ENCODE measurements around the gene DHRS7B. TPM values are rescaled to one million over a fixed set of nuclear protein-coding genes. Genes with fewer than 3 reads are reported as not detected.
A peak's percentile ranks its signal among the peaks of the same experiment; 100 is the strongest.
"Not testable (repeated sequence)": the region's sequence is repeated elsewhere in the genome, so short reads cannot be mapped to it uniquely, and the experiment has no call there.

The DHRS7B gene
- total RNA-seq, 1 donor from 2014 or later: 23.6 TPM

DNA sequence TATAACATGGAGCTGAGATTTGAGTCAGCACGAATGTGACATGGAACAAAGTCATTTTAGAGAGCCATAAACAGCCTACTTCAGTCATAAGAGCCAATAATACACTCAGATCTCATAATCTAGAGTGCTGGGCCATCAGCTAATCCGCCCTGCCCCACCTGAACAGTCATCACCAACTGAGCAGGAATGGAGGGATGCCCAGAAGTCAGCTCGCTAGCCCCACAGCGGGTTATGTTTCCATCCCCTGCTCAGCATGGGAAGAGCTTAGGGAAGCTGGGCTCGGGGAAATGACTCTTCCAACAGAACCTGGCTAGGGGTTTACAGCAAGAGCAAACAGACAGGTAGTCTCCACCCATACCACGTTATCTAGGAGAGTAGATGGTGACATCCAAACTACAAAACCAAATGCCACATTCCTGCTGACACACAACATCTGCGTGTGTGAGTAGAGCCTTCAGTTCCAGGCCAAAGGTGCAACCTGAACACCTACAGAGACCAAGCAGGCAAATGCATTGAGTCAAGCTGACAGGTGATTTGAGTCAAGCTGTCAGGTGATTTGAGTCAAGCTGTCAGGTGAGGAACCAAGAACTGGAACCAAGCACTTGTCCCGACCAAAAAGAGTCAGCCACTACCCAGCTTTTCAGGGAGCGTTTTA lies 85.2 kb downstream of the DHRS7B start:
- no peak for DNase-seq (ENCODE audit: low spot score)
- Mint-ChIP-seq H3K4me3 (peak overlapping the region; percentile 97), H3K4me1 (ENCODE audit: low read depth) (peaks cover 36% of the 10 kb centered on the region), H3K36me3 (ENCODE audit: low read depth) (peaks cover 11% of the 10 kb centered on the region), H3K27me3 (ENCODE audit: insufficient read depth) (no peaks in the 10 kb centered on the region), H3K27ac (no peak overlapping the region), H3K9me3 (no peaks in the 10 kb centered on the region)
- intact Hi-C loops (cut with micrococcal nuclease): loop anchor here (5.0 kb wide), 1 partner anchor 110 kb away; no protein-coding TSS in a partner anchor

DNA sequence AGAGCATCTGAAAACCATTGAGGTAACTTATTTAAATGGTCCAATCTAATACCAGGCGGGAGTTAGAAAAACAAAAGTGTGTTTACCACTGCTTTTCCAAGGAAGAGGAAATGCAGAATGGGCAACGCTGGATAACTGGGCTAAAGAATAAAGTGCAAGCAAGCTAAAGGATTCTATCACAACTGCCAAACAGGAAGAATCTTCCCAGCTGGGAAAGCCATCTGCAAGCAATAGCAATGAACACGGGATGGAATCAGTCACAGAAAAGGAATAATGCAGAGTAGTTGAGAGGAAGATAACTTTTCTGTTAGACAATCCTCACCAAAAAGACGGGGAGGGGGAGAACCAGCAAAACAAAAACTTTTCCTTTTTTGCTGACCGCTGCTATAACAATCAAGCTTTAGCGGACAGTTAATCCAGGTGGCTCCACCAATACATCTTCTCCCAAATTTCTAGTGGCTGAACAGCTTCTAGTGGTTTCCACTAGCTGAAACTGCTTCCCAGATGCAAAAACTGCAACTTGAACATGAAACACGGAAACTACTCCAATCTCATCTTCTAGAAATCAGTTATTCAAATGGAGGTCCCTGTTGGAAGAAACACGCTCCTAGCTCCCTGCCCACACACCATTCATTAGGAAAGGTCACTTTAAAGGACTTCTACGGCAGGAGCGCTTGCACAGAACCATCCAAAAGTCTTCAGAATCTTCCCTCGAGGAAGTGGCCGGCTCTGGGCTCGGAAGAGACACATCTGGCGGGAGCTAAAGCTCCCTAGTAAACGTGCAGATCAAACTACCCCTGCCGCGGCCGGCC lies 86.3 kb downstream of the DHRS7B start:
- Mint-ChIP-seq H3K36me3 (ENCODE audit: low read depth) (peaks cover 13% of the 10 kb centered on the region), H3K4me3 (peak overlapping the region; percentile 97), H3K9me3 (no peaks in the 10 kb centered on the region), H3K27me3 (ENCODE audit: insufficient read depth) (no peaks in the 10 kb centered on the region), H3K27ac (peak overlapping the region; percentile 86), H3K4me1 (ENCODE audit: low read depth) (peaks cover 46% of the 10 kb centered on the region)
- DNase-seq (ENCODE audit: low spot score): no peak
- intact Hi-C loops (cut with micrococcal nuclease): loop anchor here (5.0 kb wide), 1 partner anchor 109 kb away; no protein-coding TSS in a partner anchor

DNA sequence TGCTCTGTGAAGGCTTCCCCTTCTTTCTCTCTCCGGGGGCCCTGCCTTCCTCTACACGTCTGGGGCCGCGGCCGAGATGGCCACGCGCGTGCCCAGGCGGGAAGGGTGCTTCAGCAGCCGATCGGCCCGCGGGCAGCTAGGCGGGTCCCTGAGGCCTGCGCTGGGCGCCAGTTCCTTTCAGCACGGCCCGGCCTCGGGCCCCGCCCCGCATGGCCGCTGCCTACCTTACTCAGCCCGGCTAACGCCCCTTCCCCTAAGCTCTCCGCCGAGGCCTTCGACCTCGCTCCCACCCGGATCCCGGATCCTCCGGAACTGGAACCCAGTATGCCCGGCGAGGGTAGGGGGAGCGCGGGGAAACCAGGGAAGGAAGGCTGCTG lies 86.9 kb downstream of the DHRS7B start:
- Mint-ChIP-seq H3K27me3 (ENCODE audit: insufficient read depth) (no peaks in the 10 kb centered on the region), H3K36me3 (ENCODE audit: low read depth) (peaks cover 11% of the 10 kb centered on the region), H3K27ac (peak overlapping the region; percentile 86), H3K4me3 (peak overlapping the region; percentile 97), H3K4me1 (ENCODE audit: low read depth) (peaks cover 52% of the 10 kb centered on the region), H3K9me3 (no peaks in the 10 kb centered on the region)
- intact Hi-C loops (cut with micrococcal nuclease): loop anchor here (1.0 to 5.0 kb wide), 10 partner anchors 40 to 299 kb away; partner anchors contain the start of genes DHRS7B, MAP2K3, NATD1 and USP22
- DNase-seq (ENCODE audit: low spot score): no peak

DNA sequence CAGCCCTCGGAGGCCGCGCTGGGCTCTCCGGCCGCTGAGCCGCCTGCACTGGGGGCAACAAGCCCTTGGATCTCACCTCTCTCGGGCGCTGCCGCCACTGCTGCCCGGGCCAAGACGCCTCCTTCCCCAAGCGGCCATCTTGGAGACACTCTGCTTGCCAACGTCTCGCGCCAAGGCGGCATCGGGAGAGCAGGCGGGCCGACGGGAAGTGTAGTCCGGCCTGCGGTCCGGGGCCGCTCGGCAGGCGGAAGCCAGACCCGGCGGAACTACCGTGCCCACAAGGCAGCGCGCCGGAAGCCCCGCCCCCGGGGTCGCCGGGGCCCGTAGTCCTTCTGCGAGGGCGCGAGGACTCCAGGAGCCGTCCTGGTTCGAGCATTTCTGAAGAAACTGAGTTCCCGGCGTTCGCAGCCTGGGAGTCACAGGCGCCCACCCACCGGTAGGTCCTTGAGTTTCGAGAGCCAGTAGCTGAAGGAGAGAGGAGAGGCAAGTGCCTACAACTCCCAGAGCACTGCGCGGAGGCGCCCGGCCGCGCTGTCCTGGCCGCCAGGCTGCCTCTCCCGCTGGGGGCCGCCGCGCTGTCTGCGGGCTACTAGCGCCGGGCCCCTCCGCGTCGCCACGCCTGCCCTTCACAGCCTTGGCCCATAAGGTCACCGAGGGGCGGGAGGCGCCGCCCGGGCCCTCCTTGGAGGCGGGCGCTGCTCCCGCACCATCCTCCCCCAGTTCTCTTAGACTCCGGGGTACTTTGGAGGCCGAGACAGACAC lies 87.4 kb downstream of the DHRS7B start, which contains the start of gene TMEM11:
Gene TMEM11, minus strand, starts transcription at position 147 of the 762 bp plus-strand sequence. Its CDS starts 9 bp downstream, at position 138.
- Mint-ChIP-seq H3K27ac (peak within 1 kb of the TSS; percentile 91), H3K9me3 (no peaks in the 10 kb centered on the region), H3K4me3 (peak within 1 kb of the TSS; percentile 97), H3K27me3 (ENCODE audit: insufficient read depth) (no peaks in the 10 kb centered on the region), H3K36me3 (ENCODE audit: low read depth) (peaks cover 10% of the 10 kb centered on the region), H3K4me1 (ENCODE audit: low read depth) (peaks cover 55% of the 10 kb centered on the region)
- peak; percentile 95 for DNase-seq (ENCODE audit: low spot score)
- intact Hi-C loops (cut with micrococcal nuclease): loop anchor here (1.0 to 5.0 kb wide), 10 partner anchors 39 to 299 kb away; partner anchors contain the start of genes DHRS7B, MAP2K3, NATD1 and USP22

DNA sequence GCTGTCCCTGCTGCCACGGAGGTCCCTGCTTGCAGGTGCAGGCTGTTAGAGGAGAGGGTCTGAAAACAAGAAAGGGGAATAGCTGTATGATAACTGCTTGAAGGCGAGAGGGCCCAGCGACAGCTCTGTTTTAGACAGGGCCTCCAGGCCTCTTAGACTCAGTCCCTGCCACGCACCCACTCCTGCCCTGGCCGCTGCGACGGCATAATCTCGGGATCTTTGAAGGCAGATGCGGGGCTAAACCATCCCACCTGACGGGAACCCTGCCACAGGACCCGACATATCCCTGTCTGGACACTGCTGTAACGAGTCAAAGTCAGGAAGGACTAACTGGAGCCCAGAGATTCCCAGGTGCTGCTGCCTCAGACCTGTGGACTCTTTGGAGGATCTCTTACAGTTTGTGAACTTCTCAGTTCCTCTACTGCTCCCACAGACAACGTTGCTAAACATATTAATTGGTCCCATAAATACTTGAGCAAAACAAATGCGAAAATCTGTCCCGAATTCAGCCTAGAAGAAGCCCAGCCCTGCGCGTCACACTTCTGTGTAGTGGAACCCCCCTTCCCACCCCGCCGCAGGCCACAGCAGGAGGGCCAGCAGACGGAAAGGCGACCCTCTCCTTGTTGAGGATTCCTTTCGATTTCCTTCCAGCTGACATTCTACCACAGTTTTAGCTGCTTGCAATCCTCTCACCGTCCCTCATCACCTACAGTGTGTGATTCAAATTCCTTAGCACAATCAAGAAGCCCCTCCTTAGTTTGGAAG lies 88.2 kb downstream of the DHRS7B start:
- H3K36me3 Mint-ChIP-seq (ENCODE audit: low read depth): peaks cover 10% of the 10 kb centered on the region
- DNase-seq (ENCODE audit: low spot score): no peak
- peaks cover 55% of the 10 kb centered on the region for H3K4me1 Mint-ChIP-seq (ENCODE audit: low read depth)
- intact Hi-C loops (cut with micrococcal nuclease): loop anchor here (1.0 to 5.0 kb wide), 10 partner anchors 38 to 298 kb away; partner anchors contain the start of genes DHRS7B, MAP2K3, NATD1 and USP22
- H3K27me3 Mint-ChIP-seq (ENCODE audit: insufficient read depth): no peaks in the 10 kb centered on the region
- peak overlapping the region; percentile 84 for H3K27ac Mint-ChIP-seq
- peak overlapping the region; percentile 97 for H3K4me3 Mint-ChIP-seq
- no peaks in the 10 kb centered on the region for H3K9me3 Mint-ChIP-seq

DNA sequence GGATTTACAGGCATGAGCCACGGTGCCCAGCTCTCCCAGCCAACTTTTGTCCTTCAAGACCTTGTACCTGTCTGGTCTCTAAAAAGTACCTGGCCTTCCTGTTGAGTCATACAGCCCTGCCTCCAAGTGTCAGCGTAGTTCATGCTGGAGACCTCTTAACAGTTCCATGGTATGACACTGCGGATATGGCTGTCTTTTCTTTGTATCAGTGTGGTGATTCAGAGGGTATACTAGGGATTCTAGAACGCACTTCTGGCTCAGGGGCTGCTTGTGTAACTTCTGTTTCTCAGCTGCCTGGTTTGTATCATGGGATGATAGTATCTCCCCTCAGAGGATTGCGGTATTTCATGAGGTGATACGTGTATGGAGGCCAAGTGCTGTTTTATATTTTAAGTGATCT lies 89.2 kb downstream of the DHRS7B start:
- Mint-ChIP-seq H3K4me3 (peak overlapping the region; percentile 97), H3K9me3 (no peaks in the 10 kb centered on the region), H3K27me3 (ENCODE audit: insufficient read depth) (no peaks in the 10 kb centered on the region), H3K36me3 (ENCODE audit: low read depth) (peaks cover 6% of the 10 kb centered on the region), H3K27ac (peak overlapping the region; percentile 84), H3K4me1 (ENCODE audit: low read depth) (peaks cover 55% of the 10 kb centered on the region)
- DNase-seq (ENCODE audit: low spot score): no peak
- intact Hi-C loops (cut with micrococcal nuclease): loop anchor here (2.0 kb wide), 1 partner anchor 297 kb away; no protein-coding TSS in a partner anchor

DNA sequence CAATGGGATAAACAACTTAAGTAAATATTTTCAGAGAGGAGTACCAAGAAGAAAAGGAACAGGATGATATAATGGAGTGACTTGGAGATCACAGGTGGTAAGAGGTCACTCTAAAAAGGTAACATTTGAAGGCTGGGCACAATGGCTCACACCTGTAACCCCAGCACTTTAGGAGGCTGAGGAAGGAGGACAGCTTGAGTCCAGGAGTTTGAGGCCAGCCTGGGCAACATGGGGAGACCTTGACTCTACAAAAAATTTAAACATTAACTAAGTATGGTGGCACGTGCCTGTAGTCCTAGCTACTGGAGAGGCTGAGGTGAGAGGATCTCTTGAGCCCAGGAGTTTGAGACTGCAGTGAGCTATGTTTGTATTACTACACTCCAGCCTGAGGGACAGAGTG lies 90.6 kb downstream of the DHRS7B start:
- H3K27me3 Mint-ChIP-seq (ENCODE audit: insufficient read depth): no peaks in the 10 kb centered on the region
- no peak for DNase-seq (ENCODE audit: low spot score)
- H3K36me3 Mint-ChIP-seq (ENCODE audit: low read depth): peaks cover 7% of the 10 kb centered on the region
- H3K4me1 Mint-ChIP-seq (ENCODE audit: low read depth): peaks cover 45% of the 10 kb centered on the region
- intact Hi-C loops (cut with micrococcal nuclease): no loop called here
- H3K4me3 Mint-ChIP-seq: no peak overlapping the region
- H3K27ac Mint-ChIP-seq: no peak overlapping the region
- no peaks in the 10 kb centered on the region for H3K9me3 Mint-ChIP-seq

DNA sequence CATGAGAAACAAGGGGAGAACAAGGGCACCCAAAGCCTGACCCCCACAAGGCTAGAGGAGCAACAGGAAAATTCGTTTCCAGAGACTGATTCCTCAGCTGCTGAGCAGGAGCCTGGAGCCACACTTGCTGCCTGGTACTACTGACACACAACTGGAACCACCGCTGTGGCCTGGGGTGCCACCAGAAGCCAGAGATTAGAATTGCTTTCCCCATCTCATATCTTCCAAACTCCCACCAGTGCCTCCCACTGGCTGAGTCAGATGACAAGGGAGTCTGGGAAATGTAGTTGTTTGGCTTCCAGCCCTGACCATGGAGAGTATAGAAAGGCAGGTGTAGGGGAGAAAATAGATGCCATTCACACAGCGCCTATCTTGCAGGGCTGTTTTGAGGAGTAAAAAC lies 91.3 kb downstream of the DHRS7B start:
- DNase-seq (ENCODE audit: low spot score): no peak
- Mint-ChIP-seq H3K4me1 (ENCODE audit: low read depth) (peaks cover 37% of the 10 kb centered on the region), H3K4me3 (no peak overlapping the region), H3K9me3 (no peaks in the 10 kb centered on the region), H3K27ac (no peak overlapping the region), H3K27me3 (ENCODE audit: insufficient read depth) (no peaks in the 10 kb centered on the region), H3K36me3 (ENCODE audit: low read depth) (peaks cover 7% of the 10 kb centered on the region)
- intact Hi-C loops (cut with micrococcal nuclease): no loop called here

DNA sequence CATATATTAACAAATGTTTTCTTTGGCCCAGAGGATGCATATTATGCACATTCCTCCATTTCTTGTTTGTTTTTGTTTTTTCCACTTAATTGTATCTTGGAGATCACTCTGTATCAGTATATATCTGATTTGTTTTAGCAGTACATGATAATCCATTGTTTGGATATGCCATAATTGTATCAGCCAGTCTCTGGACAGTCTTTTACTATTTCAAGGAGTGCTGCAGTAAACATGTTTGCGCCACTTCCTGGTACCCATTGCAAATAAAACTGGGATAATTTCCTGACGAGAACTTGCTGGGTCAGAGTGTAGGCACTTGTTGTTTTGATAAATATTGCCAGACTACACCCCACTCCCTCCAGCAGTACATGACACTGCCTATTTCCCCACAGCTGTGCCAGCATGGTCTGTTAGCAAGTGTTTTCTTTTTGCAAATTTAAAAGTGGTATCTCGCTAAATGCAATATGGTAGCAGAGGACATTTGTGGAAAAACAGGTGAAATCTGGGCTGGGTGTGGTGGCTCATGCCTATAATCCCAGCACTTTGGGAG lies 92.1 kb downstream of the DHRS7B start:
- Mint-ChIP-seq H3K27ac (no peak overlapping the region), H3K9me3 (no peaks in the 10 kb centered on the region), H3K4me1 (ENCODE audit: low read depth) (peaks cover 34% of the 10 kb centered on the region), H3K4me3 (no peak overlapping the region), H3K36me3 (ENCODE audit: low read depth) (peaks cover 7% of the 10 kb centered on the region), H3K27me3 (ENCODE audit: insufficient read depth) (no peaks in the 10 kb centered on the region)
- intact Hi-C loops (cut with micrococcal nuclease): no loop called here
- DNase-seq (ENCODE audit: low spot score): no peak

DNA sequence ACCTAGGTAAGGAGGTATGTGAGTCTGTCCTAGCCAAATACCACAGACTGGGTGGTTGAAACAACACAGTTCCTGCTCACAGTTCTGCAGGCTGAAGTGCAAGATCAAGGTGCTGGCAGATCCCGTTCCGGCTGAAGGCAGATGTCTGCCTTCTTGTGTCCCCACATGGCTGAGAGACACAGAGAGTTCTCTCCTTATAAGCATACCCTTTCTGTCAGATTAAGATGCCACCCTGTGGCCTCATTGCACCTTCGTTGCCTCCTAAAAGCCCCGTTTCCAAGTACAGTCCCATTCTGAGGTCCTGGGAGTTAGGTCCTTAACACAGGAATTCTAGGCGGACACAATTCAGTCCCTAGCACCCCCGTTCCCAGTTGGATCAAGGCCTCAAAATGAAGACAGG lies 96.3 kb downstream of the DHRS7B start:
- DNase-seq (ENCODE audit: low spot score): no peak
- Mint-ChIP-seq H3K9me3 (no peaks in the 10 kb centered on the region), H3K36me3 (ENCODE audit: low read depth) (peaks cover 4% of the 10 kb centered on the region), H3K4me1 (ENCODE audit: low read depth) (peaks cover 8% of the 10 kb centered on the region), H3K27me3 (ENCODE audit: insufficient read depth) (no peaks in the 10 kb centered on the region), H3K27ac (no peak overlapping the region), H3K4me3 (no peak overlapping the region)
- intact Hi-C loops (cut with micrococcal nuclease): no loop called here

DNA sequence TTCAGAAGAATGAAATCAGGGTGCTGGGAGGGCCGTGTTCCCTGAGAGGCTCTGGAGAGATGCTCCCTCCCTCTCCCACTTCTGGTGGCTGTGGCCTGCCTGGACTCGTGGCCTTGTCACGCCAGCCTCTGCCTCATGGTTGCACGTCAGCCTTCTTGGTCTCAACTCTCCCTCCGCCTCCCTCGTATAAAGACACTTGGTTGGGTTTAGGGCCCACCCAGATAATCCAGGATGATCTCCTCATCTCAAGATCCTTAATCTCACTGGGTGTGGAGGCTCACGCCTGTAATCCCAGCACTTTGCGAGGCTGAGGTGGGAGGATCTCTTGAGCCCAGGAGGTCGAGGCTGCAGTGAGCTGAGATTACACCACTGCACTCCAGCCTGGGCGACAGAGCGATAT lies 100.5 kb downstream of the DHRS7B start:
- intact Hi-C loops (cut with micrococcal nuclease); H3K4me1 Mint-ChIP-seq (ENCODE audit: low read depth); H3K36me3 Mint-ChIP-seq (ENCODE audit: low read depth); H3K27ac Mint-ChIP-seq; H3K27me3 Mint-ChIP-seq (ENCODE audit: insufficient read depth); H3K4me3 Mint-ChIP-seq; H3K9me3 Mint-ChIP-seq; DNase-seq (ENCODE audit: low spot score): not testable (repeated sequence)

DNA sequence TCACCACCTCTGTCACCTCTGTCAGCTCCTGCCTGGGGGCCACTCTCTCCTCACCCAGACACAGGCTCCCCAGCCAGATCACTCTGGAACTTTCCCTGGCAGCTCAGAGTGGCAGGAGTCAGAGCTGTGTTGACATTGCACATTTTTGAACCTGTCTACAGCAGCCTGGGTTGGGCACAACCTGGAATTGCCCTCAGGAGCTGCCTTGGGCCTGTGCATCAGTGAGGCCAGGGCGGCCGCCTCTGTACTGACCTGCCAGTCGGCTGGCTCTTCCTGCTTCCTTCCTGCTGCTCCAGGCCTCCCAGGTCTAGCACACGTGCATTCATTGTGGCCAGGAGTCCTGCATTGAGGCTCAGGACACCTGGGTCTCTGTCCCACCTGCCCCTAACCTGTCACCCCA lies 101.3 kb downstream of the DHRS7B start:
- H3K4me3 Mint-ChIP-seq: no peak overlapping the region
- no peaks in the 10 kb centered on the region for H3K4me1 Mint-ChIP-seq (ENCODE audit: low read depth)
- peaks cover 10% of the 10 kb centered on the region for H3K9me3 Mint-ChIP-seq
- peaks cover 4% of the 10 kb centered on the region for H3K36me3 Mint-ChIP-seq (ENCODE audit: low read depth)
- intact Hi-C loops (cut with micrococcal nuclease): no loop called here
- DNase-seq (ENCODE audit: low spot score): no peak
- no peaks in the 10 kb centered on the region for H3K27me3 Mint-ChIP-seq (ENCODE audit: insufficient read depth)
- no peak overlapping the region for H3K27ac Mint-ChIP-seq
